GM21515 (cell line): ENCODE data around the gene GALNT5.
"Not testable (repeated sequence)": the region's sequence is repeated elsewhere in the genome, so short reads cannot be mapped to it uniquely, and the experiment has no call there.

Source experiments
- ATAC-seq: cut with Tn5 transposase; IDR thresholded peaks from one replicate; pipeline ENCODE4 v1.9.1; 2021; ENCODE audit not compliant: unreplicated experiment

The GALNT5 gene, protein sequence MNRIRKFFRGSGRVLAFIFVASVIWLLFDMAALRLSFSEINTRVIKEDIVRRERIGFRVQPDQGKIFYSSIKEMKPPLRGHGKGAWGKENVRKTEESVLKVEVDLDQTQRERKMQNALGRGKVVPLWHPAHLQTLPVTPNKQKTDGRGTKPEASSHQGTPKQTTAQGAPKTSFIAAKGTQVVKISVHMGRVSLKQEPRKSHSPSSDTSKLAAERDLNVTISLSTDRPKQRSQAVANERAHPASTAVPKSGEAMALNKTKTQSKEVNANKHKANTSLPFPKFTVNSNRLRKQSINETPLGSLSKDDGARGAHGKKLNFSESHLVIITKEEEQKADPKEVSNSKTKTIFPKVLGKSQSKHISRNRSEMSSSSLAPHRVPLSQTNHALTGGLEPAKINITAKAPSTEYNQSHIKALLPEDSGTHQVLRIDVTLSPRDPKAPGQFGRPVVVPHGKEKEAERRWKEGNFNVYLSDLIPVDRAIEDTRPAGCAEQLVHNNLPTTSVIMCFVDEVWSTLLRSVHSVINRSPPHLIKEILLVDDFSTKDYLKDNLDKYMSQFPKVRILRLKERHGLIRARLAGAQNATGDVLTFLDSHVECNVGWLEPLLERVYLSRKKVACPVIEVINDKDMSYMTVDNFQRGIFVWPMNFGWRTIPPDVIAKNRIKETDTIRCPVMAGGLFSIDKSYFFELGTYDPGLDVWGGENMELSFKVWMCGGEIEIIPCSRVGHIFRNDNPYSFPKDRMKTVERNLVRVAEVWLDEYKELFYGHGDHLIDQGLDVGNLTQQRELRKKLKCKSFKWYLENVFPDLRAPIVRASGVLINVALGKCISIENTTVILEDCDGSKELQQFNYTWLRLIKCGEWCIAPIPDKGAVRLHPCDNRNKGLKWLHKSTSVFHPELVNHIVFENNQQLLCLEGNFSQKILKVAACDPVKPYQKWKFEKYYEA

DNA sequence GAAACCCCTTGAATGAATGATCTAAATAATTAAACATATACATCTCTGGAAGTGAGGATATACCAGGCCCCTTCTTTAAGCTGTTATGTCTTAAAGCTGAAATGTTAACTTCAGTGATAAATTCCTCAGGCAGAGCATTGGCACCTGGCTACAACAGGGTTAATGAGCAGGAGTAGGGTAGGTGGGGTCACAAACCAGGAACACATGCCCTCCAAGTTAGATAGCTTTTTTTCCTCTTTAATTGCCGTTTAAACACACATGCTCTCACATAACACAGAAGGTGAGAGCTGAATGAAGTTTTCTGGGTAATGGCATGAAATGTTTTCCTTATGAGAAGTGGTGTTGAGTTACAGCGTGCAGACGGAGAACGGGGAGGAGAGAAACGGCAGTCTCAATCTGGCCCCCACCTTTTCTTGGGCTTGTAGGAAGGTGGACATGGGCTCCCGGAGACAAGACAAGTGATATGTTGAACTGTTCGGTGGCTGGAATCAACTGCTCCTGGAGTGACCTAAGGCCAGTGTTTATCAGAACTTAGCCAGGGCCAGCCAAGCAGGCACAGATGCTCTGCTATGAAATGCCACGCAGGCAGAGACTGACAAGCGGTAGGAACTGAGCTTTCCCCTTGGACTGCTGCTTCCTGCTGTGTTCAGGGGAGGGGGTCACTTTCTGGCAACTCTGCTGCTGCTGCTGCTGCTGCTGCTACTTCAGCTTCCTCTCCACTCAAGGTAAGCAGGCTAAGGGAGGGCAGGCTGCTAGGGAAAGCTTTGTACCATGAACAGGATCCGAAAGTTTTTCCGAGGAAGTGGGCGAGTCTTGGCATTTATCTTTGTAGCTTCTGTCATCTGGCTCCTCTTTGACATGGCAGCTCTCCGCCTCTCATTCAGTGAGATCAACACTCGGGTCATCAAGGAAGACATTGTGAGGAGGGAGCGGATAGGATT, at the start of gene GALNT5:
TSS of gene GALNT5 (plus strand) at position 394 of the 941 bp plus-strand sequence. CDS start at position 772, 378 bp downstream.
- ATAC-seq, result no peak

GRCh38 chr2:157216286-157216965, 41.1 kb upstream of the GALNT5 start:
- no peak for ATAC-seq

DNA sequence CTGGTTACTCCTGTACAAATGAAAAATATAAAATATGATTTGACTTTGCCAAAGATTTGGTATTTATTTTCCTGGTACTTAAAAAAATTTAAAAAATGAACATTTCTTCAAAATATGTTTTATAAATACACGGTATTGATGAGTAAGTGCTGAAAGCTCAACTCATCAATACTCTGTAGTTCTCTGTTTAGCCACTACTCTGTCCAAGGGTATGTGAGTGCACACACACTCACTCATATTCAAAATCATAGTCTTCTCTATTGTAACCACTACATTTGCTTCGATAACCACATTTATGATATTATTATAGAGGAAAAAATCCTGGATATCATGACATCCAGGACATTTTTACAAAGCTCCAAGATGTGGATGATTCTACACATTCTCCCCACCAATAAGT, 40.1 kb upstream of the GALNT5 start:
- ATAC-seq, result no peak

- ATAC-seq, result no peak
Measured at GRCh38 chr2:157218911-157219310, 38.6 kb upstream of the GALNT5 start.

GRCh38 chr2:157220502-157220901, 37.0 kb upstream of the GALNT5 start:
- no peak for ATAC-seq

DNA sequence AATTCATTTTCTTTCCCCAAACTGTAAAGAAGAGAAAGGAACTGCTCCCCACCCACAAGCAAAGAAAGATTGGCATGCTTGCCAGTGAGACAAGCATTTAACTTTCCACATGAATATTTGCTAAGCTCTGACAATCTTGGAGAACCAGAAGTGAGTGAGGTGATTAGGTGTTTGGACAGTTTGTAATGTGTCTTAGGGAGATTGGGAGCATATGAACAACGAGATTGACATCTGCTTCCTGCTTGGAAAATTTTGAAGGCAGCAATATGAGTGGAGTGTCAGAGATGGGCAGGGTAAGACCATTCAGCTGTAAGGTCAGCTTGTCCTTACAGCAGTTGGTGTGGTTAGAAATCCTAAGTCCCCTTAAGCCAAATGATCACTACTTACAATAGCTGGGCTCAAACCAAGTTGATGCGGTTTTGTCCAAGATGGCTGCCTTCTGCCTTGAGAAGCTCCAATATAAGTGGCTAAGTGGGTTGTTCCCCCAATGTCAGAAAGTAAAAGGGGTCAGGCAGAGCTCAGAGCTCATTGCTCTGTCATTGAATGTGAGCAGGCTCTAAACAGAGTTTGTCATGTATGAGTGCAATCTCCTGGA, 36.0 kb upstream of the GALNT5 start:
- ATAC-seq, result no peak

DNA sequence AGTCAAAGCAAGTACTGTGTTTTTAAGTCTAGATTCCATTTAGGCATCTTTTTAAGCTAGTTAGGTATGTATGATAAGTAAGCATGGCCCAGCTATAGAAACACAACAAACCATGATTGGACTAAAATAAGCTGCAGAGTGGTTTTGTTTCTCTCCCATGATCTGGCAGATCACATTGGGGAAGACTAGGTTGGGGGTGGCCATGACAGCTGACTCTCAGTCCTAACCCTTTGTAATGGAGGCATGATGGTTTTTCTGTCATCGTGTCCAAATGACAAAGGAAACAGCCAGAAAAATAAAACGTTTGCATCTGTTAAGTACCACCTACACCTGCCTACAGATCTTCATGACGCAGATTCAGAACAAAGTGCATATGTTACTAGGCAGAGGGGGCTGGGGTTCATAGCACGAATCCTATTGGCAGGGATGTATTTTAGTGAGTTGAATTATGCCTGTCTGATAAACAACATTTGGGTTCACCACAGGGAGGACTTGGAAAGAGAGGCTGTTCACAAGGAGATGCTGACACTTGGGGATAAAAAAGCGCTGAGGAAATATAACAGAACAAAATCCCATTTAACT, 33.8 kb upstream of the GALNT5 start:
- ATAC-seq, result no peak

GRCh38 chr2:157224448-157224847, 33.1 kb upstream of the GALNT5 start:
- not testable (repeated sequence) for ATAC-seq

DNA sequence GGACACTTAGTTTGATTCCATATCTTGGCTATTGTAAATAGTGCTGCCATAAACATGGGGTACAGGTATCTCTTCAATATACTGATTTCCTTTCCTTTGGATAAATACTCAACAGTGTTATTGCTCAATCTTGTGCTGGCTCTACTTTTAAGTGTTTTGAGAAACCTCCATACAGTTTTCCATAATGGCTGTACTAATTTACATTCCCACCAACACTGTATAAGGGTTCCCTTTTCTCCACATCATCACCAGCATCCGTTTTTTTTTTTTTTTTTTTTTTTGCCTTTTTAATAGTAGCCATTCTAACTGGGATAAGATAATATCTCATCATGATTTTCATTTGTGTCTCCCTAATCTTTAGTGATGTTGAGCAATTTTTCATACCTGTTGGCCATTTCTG, 29.9 kb upstream of the GALNT5 start:
- no peak for ATAC-seq

GRCh38 chr2:157228946-157229345, 28.6 kb upstream of the GALNT5 start:
- no peak for ATAC-seq

GRCh38 chr2:157229572-157229971, 27.9 kb upstream of the GALNT5 start:
- no peak for ATAC-seq

DNA sequence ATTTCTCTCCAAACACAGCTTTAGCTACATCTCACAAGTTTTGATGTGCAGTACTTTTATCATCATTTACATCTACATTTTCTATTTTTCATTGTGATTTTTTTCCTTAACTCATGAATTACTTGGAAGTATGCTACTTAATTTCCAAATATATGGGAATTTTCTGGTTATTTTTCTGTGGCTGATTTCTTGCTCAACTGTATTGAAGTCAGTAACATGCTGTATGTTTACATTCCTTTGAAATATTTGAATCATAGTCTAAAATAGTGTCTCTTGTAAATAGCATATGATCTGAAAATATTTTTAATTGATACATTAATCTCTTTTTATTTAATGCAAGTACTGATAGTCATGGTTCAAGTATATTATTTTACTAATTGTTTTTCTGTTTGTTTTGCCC, 26.0 kb upstream of the GALNT5 start:
- no peak for ATAC-seq

GRCh38 chr2:157233506-157233905, 24.0 kb upstream of the GALNT5 start:
- ATAC-seq, result no peak

GRCh38 chr2:157236404-157236803, 21.1 kb upstream of the GALNT5 start:
- ATAC-seq, result no peak

GRCh38 chr2:157238296-157238695, 19.2 kb upstream of the GALNT5 start:
- no peak for ATAC-seq

DNA sequence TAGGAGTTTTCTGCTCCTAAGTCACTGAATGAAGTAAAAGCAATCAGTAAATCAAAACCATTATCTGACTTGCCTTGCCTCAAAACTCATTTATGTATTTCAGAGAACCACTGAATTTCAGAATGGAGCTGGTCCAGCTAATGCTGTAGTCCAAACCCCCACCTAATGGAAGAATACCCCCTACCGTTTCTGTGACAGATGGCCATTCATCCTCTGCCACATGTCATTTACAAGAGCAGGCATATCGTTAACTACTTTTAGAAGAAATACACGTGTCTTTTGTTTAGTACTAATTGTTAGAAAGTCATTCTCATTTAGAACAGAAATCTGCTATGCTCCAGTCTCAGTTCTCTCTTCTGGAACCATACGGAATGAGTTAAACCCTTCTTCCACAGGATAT, 12.8 kb upstream of the GALNT5 start:
- no peak for ATAC-seq

GRCh38 chr2:157245144-157245840, 12.2 kb upstream of the GALNT5 start:
- ATAC-seq, result no peak

- peak; percentile 97 for ATAC-seq
Measured at GRCh38 chr2:157245846-157246764, 11.4 kb upstream of the GALNT5 start.
